IPS DF 6.9 (cell line): Measurements from ENCODE around the gene MTHFR.

Experiments used
- DNase-seq: peaks from one replicate; pipeline ENCODE4 v3.0.0-alpha.2; 2013; ENCODE audit warnings: low read depth, low spot score
- H3K27ac ChIP-seq: one replicate; pipeline ENCODE4 v1.5.1; 2013; ENCODE audit warnings: low read length, control low read depth
- H3K27me3 ChIP-seq: 2 replicates; pipeline ENCODE4 v1.6.1; 2013; ENCODE audit warnings: mild to moderate bottlenecking, low read length; ENCODE audit not compliant: control insufficient read depth, insufficient read depth
- H3K36me3 ChIP-seq: 2 replicates; pipeline ENCODE4 v1.6.1; 2013; ENCODE audit warnings: low read length; ENCODE audit not compliant: control insufficient read depth, insufficient read depth
- H3K4me1 ChIP-seq: 2 replicates; pipeline ENCODE4 v1.6.1; 2013; ENCODE audit warnings: low read length; ENCODE audit not compliant: control insufficient read depth, insufficient read depth
- H3K4me3 ChIP-seq: 2 replicates; pipeline ENCODE4 v1.5.1; 2013; ENCODE audit warnings: mild to moderate bottlenecking, low read length
- H3K9me3 ChIP-seq: 2 replicates; pipeline ENCODE4 v1.6.1; 2013; ENCODE audit warnings: low read length, inconsistent platforms; ENCODE audit not compliant: control insufficient read depth, insufficient read depth
- WGBS: extraction: QIAGEN DNeasy Blood & Tissue Kit; methylation state at CpG from one replicate; pipeline ENCODE4 v1.1.7; 2013; ENCODE audit warnings: mixed read lengths, missing lambda C conversion rate; ENCODE audit not compliant: insufficient read length, insufficient coverage; 5-methylcytosine and 5-hydroxymethylcytosine counted together

Gene MTHFR

GRCh38 chr1:11741482-11741881 is 64.3 kb downstream of the MTHFR start:
- no peak overlapping the region for H3K4me3 ChIP-seq
- no peaks in the 10 kb centered on the region; the same call in 1 of the 2 replicates for H3K4me1 ChIP-seq
- 0 out of 2 replicates have a peak, but pooled peaks cover 3% of the 10 kb centered on the region for H3K36me3 ChIP-seq
- no CpG with 5 or more reads among the region's 4 CpGs for WGBS
- no peak for DNase-seq
- H3K9me3 ChIP-seq, result no peaks in the 10 kb centered on the region
- H3K27ac ChIP-seq, result no peak overlapping the region
- H3K27me3 ChIP-seq, result no peaks in the 10 kb centered on the region

GRCh38 chr1:11740258-11741192 is 65.2 kb downstream of the MTHFR start:
- no peak overlapping the region for H3K27ac ChIP-seq
- H3K27me3 ChIP-seq, result no peaks in the 10 kb centered on the region
- no CpG with 5 or more reads among the region's 15 CpGs for WGBS
- no peaks in the 10 kb centered on the region for H3K9me3 ChIP-seq
- no peak for DNase-seq
- no peaks in the 10 kb centered on the region; the same call in 1 of the 2 replicates for H3K4me1 ChIP-seq
- no peaks in the 10 kb centered on the region for H3K36me3 ChIP-seq
- H3K4me3 ChIP-seq, result no peak overlapping the region

GRCh38 chr1:11738783-11739182 is 67.0 kb downstream of the MTHFR start:
- no CpG with 5 or more reads among the region's 6 CpGs for WGBS
- H3K36me3 ChIP-seq, result no peaks in the 10 kb centered on the region

GRCh38 chr1:11738096-11738495 is 67.7 kb downstream of the MTHFR start:
- Histone ChIP-seq H3K36me3 (no peaks in the 10 kb centered on the region), H3K27me3 (no peaks in the 10 kb centered on the region), H3K4me1 (no peaks in the 10 kb centered on the region; the same call in 1 of the 2 replicates), H3K27ac (no peak overlapping the region), H3K4me3 (no peak overlapping the region), H3K9me3 (no peaks in the 10 kb centered on the region)
- WGBS, result no CpG with 5 or more reads among the region's 2 CpGs
- DNase-seq, result no peak

More at GRCh38 chr1:11738783-11739182, 67.0 kb downstream of the MTHFR start:
- no peaks in the 10 kb centered on the region for H3K27me3 ChIP-seq
- no peak overlapping the region for H3K4me3 ChIP-seq
- H3K27ac ChIP-seq, result no peak overlapping the region
- H3K4me1 ChIP-seq, result no peaks in the 10 kb centered on the region; the same call in 1 of the 2 replicates
- DNase-seq, result no peak
- no peaks in the 10 kb centered on the region for H3K9me3 ChIP-seq

GRCh38 chr1:11736746-11737639 is 68.8 kb downstream of the MTHFR start:
- no peaks in the 10 kb centered on the region for H3K27me3 ChIP-seq
- DNase-seq, result peak; percentile 37
- H3K4me1 ChIP-seq, result no peaks in the 10 kb centered on the region; the same call in 1 of the 2 replicates
- peak overlapping the region; percentile 81; the same call in 1 of the 2 replicates for H3K4me3 ChIP-seq
- no peaks in the 10 kb centered on the region for H3K36me3 ChIP-seq
- no peaks in the 10 kb centered on the region for H3K9me3 ChIP-seq
- no peak overlapping the region for H3K27ac ChIP-seq
- no CpG with 5 or more reads among the region's 15 CpGs for WGBS

GRCh38 chr1:11735854-11736745 is 69.7 kb downstream of the MTHFR start, which contains the start of gene AGTRAP:
Gene AGTRAP (plus strand): TSS chr1:11736136. CDS start chr1:11736209, 73 bp downstream.
- Histone ChIP-seq H3K4me1 (peaks cover 3% of the 10 kb centered on the region; the same call in 1 of the 2 replicates), H3K27ac (no peak within 1 kb of the TSS), H3K9me3 (no peaks in the 10 kb centered on the region), H3K27me3 (no peaks in the 10 kb centered on the region), H3K36me3 (no peaks in the 10 kb centered on the region), H3K4me3 (peak within 1 kb of the TSS; percentile 81)
- no CpG with 5 or more reads among the region's 59 CpGs for WGBS
- DNase-seq, result peak; percentile 92
